ENCODE measurements around the gene SLC25A22.

SLC25A22 gene

DNA sequence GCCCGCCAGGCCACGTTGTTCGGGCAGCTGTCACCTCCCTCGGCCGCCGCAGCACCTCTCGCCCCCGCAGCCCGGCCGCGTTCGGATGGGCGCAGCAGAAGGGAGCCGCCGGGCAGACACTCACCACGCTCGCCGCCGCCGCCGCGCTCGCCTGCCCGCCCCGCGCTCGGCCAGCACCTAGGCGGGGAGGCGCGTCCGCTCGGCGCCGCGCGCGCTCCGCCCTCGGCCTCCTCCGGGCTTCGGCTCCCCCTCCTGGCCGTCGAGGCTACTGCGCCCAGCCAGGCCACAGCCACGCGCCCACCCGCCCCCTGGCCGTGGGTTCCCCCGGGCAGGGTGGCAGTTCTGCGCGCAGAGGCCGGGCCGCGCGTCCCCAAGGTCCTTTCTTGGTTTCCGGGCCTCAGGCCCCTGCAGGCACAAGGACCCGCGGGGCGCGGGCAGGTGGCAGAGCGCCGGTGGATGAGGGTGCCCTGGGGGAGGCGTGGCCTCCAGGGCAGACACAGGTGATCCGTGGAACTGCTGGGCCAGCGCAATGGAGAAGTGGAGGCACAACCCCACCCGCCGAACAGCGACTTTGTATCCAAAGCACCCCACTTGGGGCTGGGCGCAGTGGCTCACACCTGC is at the start of gene SLC25A22:
Gene SLC25A22, minus strand, starts transcription at position 189 of the 621 bp plus-strand sequence. CDS start 3,275 bp downstream, outside the sequence.
- peak within 1 kb of the TSS; percentile 87 for H3K27ac ChIP-seq
- TF ChIP-seq CTCF (conservative IDR thresholded peaks at IDR 0.05): peak; percentile 98
- no peak for TF ChIP-seq ZFX (IDR thresholded peaks at IDR 0.05)

GRCh38 chr11:847876-848275 is 49.8 kb upstream of the SLC25A22 start:
- no peak overlapping the region for H3K27ac ChIP-seq
- no peak for TF ChIP-seq ZFX (IDR thresholded peaks at IDR 0.05)
- TF ChIP-seq CTCF (conservative IDR thresholded peaks at IDR 0.05): no peak

DNA sequence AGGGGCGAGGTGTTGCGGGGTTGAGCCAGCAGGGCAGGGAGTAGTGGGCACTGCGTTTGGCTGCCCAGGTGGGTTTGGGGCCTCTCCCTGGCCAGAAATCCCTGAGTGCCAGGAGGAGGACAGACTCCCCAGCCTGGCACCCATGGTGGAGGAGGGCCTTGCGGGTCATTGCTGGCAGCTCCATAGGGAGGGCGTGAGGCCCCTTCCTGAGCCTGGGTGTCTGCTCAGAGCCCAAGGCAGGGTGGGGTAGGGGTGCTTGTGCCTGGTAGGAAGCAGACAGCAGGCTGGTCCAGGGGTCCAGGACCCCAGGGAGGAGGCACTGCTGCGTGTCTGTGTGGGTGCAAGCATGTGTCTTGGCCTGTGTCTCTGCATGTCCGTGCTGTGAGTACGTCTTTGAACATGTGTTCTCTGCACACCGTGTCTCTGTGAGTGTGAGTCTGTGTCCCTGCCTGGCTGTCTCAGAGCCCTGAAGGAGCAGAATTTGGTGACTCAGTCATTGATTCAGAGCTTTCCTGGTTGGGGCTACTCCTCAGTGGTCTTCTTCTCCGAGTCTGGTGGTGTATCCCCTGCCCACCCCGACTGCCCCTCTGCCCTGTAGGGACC is 48.5 kb upstream of the SLC25A22 start:
- no peak overlapping the region for H3K27ac ChIP-seq
- TF ChIP-seq ZFX (IDR thresholded peaks at IDR 0.05) (no peak), CTCF (conservative IDR thresholded peaks at IDR 0.05) (no peak)

DNA sequence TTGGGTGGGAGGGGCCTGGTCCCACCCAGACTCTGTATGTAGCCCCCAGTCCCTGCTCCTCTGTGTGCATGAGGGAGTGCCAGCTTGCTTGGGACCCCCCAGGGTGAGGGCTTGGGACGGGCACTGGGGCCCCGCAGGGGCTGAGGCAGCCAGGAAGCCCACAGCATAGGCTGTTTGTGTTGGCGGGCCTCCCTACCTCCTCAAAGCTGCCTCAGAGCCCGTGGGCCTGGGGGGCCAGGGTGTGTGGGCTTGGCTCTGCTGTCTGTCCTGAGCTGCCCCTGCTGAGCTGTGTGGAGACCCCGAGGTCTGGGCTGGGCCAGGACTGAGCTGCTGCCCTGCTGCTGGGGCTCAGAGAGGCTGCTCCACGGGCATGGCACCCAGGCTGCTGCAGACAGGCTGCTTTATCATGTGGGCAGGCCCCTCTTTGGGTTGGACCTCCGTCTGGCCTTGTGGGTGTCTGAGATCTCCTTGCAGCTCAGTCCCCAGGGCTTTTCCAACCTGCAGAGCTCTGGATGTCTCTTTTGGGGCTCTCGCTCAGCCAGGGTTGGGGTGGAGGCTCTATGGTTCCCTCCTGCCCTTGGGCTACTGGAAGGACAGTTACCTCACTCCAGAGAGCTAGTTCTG is 47.9 kb upstream of the SLC25A22 start:
- no peak overlapping the region for H3K27ac ChIP-seq
- TF ChIP-seq ZFX (IDR thresholded peaks at IDR 0.05) (no peak), CTCF (conservative IDR thresholded peaks at IDR 0.05) (no peak)

GRCh38 chr11:844693-845644 is 46.9 kb upstream of the SLC25A22 start:
- peak overlapping the region; percentile 86; the same call in 1 of the 2 replicates for H3K27ac ChIP-seq
- TF ChIP-seq CTCF (conservative IDR thresholded peaks at IDR 0.05): no peak
- no peak for TF ChIP-seq ZFX (IDR thresholded peaks at IDR 0.05)

- no peak for TF ChIP-seq CTCF (conservative IDR thresholded peaks at IDR 0.05)
- TF ChIP-seq ZFX (IDR thresholded peaks at IDR 0.05): no peak
- H3K27ac ChIP-seq: peak overlapping the region; percentile 86
These were observed 46.0 kb upstream of the SLC25A22 start for GRCh38 chr11:843818-844692.

Data from C4-2B (cell line).